GM19099 (cell line): ENCODE results near the gene FAM168A.
A peak's percentile ranks its signal among the peaks of the same experiment; 100 is the strongest.

Experiments
- POLR2A ChIP-seq: IDR thresholded peaks from 3 replicates; pipeline ENCODE4 v1.6.1; 2011; ENCODE audit warnings: low read depth; ENCODE audit not compliant: insufficient read length; ENCODE audit errors: extremely low read depth

FAM168A gene

GRCh38 chr11:73597956-73598718 lies at the start of gene FAM168A:
Gene FAM168A, minus strand, starts transcription at chr11:73598112. Its CDS starts 129,638 bp downstream, at chr11:73468474.
- TF ChIP-seq POLR2A: peak; percentile 63

GRCh38 chr11:73647459-73648100 lies 49.7 kb upstream of the FAM168A start:
- TF ChIP-seq POLR2A: no peak

- TF ChIP-seq POLR2A: no peak
These were observed 48.2 kb upstream of the FAM168A start, which contains the start of gene PLEKHB1 for GRCh38 chr11:73645972-73646631. Gene PLEKHB1, plus strand, starts transcription at chr11:73646581. Its CDS starts 28 bp downstream, at chr11:73646609.

GRCh38 chr11:73645121-73645969 lies 47.4 kb upstream of the FAM168A start:
- TF ChIP-seq POLR2A: no peak

- TF ChIP-seq POLR2A: no peak
These were observed 43.8 kb upstream of the FAM168A start for GRCh38 chr11:73641668-73642067.

GRCh38 chr11:73640592-73640991 lies 42.7 kb upstream of the FAM168A start:
- TF ChIP-seq POLR2A: no peak

GRCh38 chr11:73637012-73637411 lies 39.1 kb upstream of the FAM168A start:
- no peak for TF ChIP-seq POLR2A

- TF ChIP-seq POLR2A: no peak
These were observed 38.3 kb upstream of the FAM168A start for GRCh38 chr11:73636249-73636648.

- no peak for TF ChIP-seq POLR2A
These were observed 37.8 kb upstream of the FAM168A start for GRCh38 chr11:73635721-73636120.

- TF ChIP-seq POLR2A: no peak
These were observed 36.1 kb upstream of the FAM168A start for GRCh38 chr11:73633999-73634398.

GRCh38 chr11:73632996-73633395 lies 35.1 kb upstream of the FAM168A start:
- TF ChIP-seq POLR2A: no peak

- no peak for TF ChIP-seq POLR2A
These were observed 32.0 kb upstream of the FAM168A start for GRCh38 chr11:73629907-73630306.

GRCh38 chr11:73625696-73626318 lies 27.9 kb upstream of the FAM168A start:
- TF ChIP-seq POLR2A: no peak

GRCh38 chr11:73623686-73624085 lies 25.8 kb upstream of the FAM168A start:
- no peak for TF ChIP-seq POLR2A
